Ovary (tissue), 9 donors: ENCODE data around the gene STPG4. TPM values are rescaled to one million over a fixed set of nuclear protein-coding genes. Genes with fewer than 3 reads are reported as not detected.

Source experiments
- DNase-seq, 5 donors: peaks; one replicate each; pipeline ENCODE4 v3.0.0-alpha.2; 2019 to 2020
- H3K27ac ChIP-seq, 2 donors: fragments of 200-600 bp; one replicate each; pipeline versions ENCODE4 v1.5.1 to v1.8.0; 2019 to 2022
- H3K27me3 ChIP-seq: fragments of 200-600 bp; one replicate; pipeline ENCODE4 v1.8.0; 2022
- H3K36me3 ChIP-seq: fragments of 200-600 bp; sonication (generic); one replicate; pipeline ENCODE4 v1.5.1; 2019
- H3K4me1 ChIP-seq: one replicate; pipeline ENCODE4 v1.8.1; 2013; ENCODE audit warnings: mild to moderate bottlenecking, moderate library complexity; ENCODE audit not compliant: insufficient read depth
- H3K4me3 ChIP-seq: fragments of 200-600 bp; sonication (generic); one replicate; pipeline ENCODE4 v1.5.1; 2017
- H3K9me3 ChIP-seq, 2 donors: fragments of 200-600 bp in 1 of 2; sonication (generic) in 1 of 2; one replicate each; pipeline versions ENCODE4 v1.5.1 to v1.8.1; 2013 to 2019; ENCODE audit warnings: mild to moderate bottlenecking in 1 of 2, moderate library complexity in 1 of 2
- CTCF ChIP-seq, 3 donors: fragments of 450-650 bp in 2 of 3; fragments of 200-600 bp in 1 of 3; IDR thresholded peaks; one replicate each; pipeline versions ENCODE4 v1.5.1 to v1.8.0; 2016 to 2022; ENCODE audit warnings: antibody characterized with exemption in 3 of 3, mild to moderate bottlenecking in 1 of 3
- EP300 ChIP-seq: sonication (generic); formaldehyde crosslinking; IDR thresholded peaks from one replicate; pipeline ENCODE4 v1.6.1; 2017; ENCODE audit warnings: antibody characterized with exemption
- POLR2A ChIP-seq: fragments of 450-650 bp; IDR thresholded peaks from one replicate; pipeline ENCODE4 v1.6.1; 2017; ENCODE audit warnings: antibody characterized with exemption, mild to moderate bottlenecking, moderate library complexity
- WGBS, 3 donors: extraction: QIAGEN DNeasy Blood & Tissue Kit in 1 of 3; methylation state at CpG; one replicate each; pipeline versions ENCODE4 v1.1.5 to v1.1.7; 2013 to 2017; 5-methylcytosine and 5-hydroxymethylcytosine counted together
- intact Hi-C, 4 donors: fragments of 100-400 bp; cut with DNase I; formaldehyde crosslinking; loops; one replicate each; pipeline versions ENCODE4 v1.11.0 to v1.15.1; 2022 to 2023
- polyA plus RNA-seq, 2 donors: library from polyadenylated mRNA; stranded (reverse); fragments of 200-250 nt in 1 of 2; fragments of 350-450 nt in 1 of 2; fragmentation: Illumina TruSeq in 1 of 2; extraction: RNeasy Lipid Tissue Mini Kit (QIAGEN cat#74804) in 1 of 2; gene quantifications; one replicate each; pipeline ENCODE4 v1.2.3, GENCODE V29; 2013 to 2014
- total RNA-seq, 7 donors: library from RNA; depleted of rRNA in 2 of 7; stranded (reverse); fragments of >200 nt in 2 of 7; fragmentation: NEBNext Ultra II Directional in 3 of 7; extraction: Animal tissue kit (Norgen Biotek cat#: 25700) in 3 of 7; gene quantifications; one replicate each; pipeline versions ENCODE4 v1.1.0 to v1.2.4, GENCODE V29; 2016 to 2023
- donor health status: DM: no; HTN: no; CAD: no; lungs with moderate emphysema.
- donor health status: DM: no; HTN: no; CAD: no.
- donor health status: Bipolar disorder and iron deficiency.
- donor health status: DM: yes; HTN: yes; CAD: no.
- donor health status: DM: no; HTN: no; CAD: no.
- donor health status: DM: yes; HTN: yes; CAD: no.

STPG4 gene
- total and polyA plus RNA-seq, 9 donors = 0.17 to 0.35 TPM; not detected in 7

- H3K27me3 ChIP-seq = no peaks in the 10 kb centered on the region
- DNase-seq = peak in 1 of 5 donors; percentile 40
- TF ChIP-seq CTCF (IDR thresholded peaks at IDR 0.05) (no peak), EP300 (no peak), POLR2A (no peak)
- no peaks in the 10 kb centered on the region for H3K9me3 ChIP-seq
- H3K36me3 ChIP-seq = no peaks in the 10 kb centered on the region
- H3K4me3 ChIP-seq = no peak overlapping the region
- H3K27ac ChIP-seq = peak overlapping the region; percentile 90 to 91
- peaks cover 36% of the 10 kb centered on the region for H3K4me1 ChIP-seq
- intact Hi-C loops = loop anchor here in 1 of 4 donors (5.0 kb wide), 1 partner anchor 36 kb away; no protein-coding TSS in a partner anchor
- WGBS, 3 donors = 90 to 92% (median 91%) methylated on average over 14 to 16 of the region's 16 CpGs
Measured at GRCh38 chr2:47073641-47074040, 81.5 kb downstream of the STPG4 start.

GRCh38 chr2:47073217-47073616 is 81.9 kb downstream of the STPG4 start:
- Histone ChIP-seq H3K27ac (peak overlapping the region; percentile 90 to 91), H3K4me3 (no peak overlapping the region), H3K27me3 (no peaks in the 10 kb centered on the region), H3K36me3 (no peaks in the 10 kb centered on the region), H3K4me1 (peaks cover 38% of the 10 kb centered on the region), H3K9me3 (no peaks in the 10 kb centered on the region)
- TF ChIP-seq EP300 (no peak), POLR2A (no peak), CTCF (IDR thresholded peaks at IDR 0.05) (no peak)
- intact Hi-C loops = loop anchor here in 1 of 4 donors (5.0 kb wide), 1 partner anchor 36 kb away; no protein-coding TSS in a partner anchor
- DNase-seq = no peak
- WGBS, 3 donors = 88 to 94% (median 90%) methylated on average over 6 to 9 of the region's 9 CpGs

- Histone ChIP-seq H3K9me3 (no peaks in the 10 kb centered on the region), H3K4me3 (no peak overlapping the region), H3K27me3 (no peaks in the 10 kb centered on the region), H3K4me1 (peaks cover 39% of the 10 kb centered on the region), H3K27ac (peak overlapping the region; percentile 90 to 91), H3K36me3 (no peaks in the 10 kb centered on the region)
- intact Hi-C loops = loop anchor here in 1 of 4 donors (5.0 kb wide), 1 partner anchor 35 kb away; no protein-coding TSS in a partner anchor
- TF ChIP-seq CTCF (IDR thresholded peaks at IDR 0.05) = no peak
- no peak for TF ChIP-seq EP300
- TF ChIP-seq POLR2A = no peak
- peak; percentile 40 to 61 (median 56) for DNase-seq
- WGBS, 3 donors = 62 to 69% (median 67%) methylated on average over 9 of the region's 9 CpGs
Measured at GRCh38 chr2:47072728-47073191, 82.3 kb downstream of the STPG4 start.

GRCh38 chr2:47072018-47072691 is 83.0 kb downstream of the STPG4 start:
- no peaks in the 10 kb centered on the region for H3K9me3 ChIP-seq
- H3K27me3 ChIP-seq = no peaks in the 10 kb centered on the region
- whole genome bisulfite sequencing, 3 donors = 13 to 19% (median 18%) methylated on average over 25 to 28 of the region's 28 CpGs
- peak; percentile 90 to 95 (median 92) for DNase-seq
- H3K4me3 ChIP-seq = no peak overlapping the region
- intact Hi-C loops = loop anchor here in 1 of 4 donors (5.0 kb wide), 1 partner anchor 35 kb away; no protein-coding TSS in a partner anchor
- peaks cover 39% of the 10 kb centered on the region for H3K4me1 ChIP-seq
- no peaks in the 10 kb centered on the region for H3K36me3 ChIP-seq
- H3K27ac ChIP-seq = peak overlapping the region; percentile 90 to 91
- no peak for TF ChIP-seq POLR2A
- TF ChIP-seq CTCF (IDR thresholded peaks at IDR 0.05) = peak in 2 of 3 donors; percentile 23 to 47
